SK-N-SH treated with all-trans-retinoic acid at 6 μM for 48 hours (cell line): ENCODE data around the gene CDA.

ENCODE experiments used
- CSRNP3 ChIP-seq: fragments of 250-450 bp; sonication (Bioruptor Pico); IDR thresholded peaks from 2 replicates; pipeline ENCODE4 v1.5.1; 2021; ENCODE audit warnings: mild to moderate bottlenecking, moderate library complexity
- RARB ChIP-seq: fragments of 250-450 bp; sonication (Bioruptor Pico); IDR thresholded peaks from 2 replicates; pipeline ENCODE4 v1.8.0; 2021; ENCODE audit warnings: mild to moderate bottlenecking, moderate library complexity
- ZNF70 ChIP-seq: fragments of 450-650 bp; formaldehyde crosslinking; IDR thresholded peaks from 2 replicates; pipeline ENCODE4 v1.5.0; 2020; ENCODE audit warnings: mild to moderate bottlenecking, moderate library complexity

- no peak for TF ChIP-seq RARB (CRISPR knock-in tag)
- TF ChIP-seq ZNF70: no peak
- no peak for TF ChIP-seq CSRNP3 (CRISPR knock-in tag)
Measured at GRCh38 chr1:20662110-20662475, 73.2 kb downstream of the CDA start.
